DOHH2 (cell line): ENCODE measurements around the gene PDE4D.

ENCODE experiments used
- H3F3A ChIP-seq: fragments of 200-600 bp; sonication (generic), shearing (Covaris generic); 2 replicates; pipeline ENCODE4 v1.6.0; 2016; ENCODE audit warnings: antibody characterized with exemption, mild to moderate bottlenecking; ENCODE audit not compliant: control insufficient read depth, insufficient read depth
- H3K27ac ChIP-seq: fragments of 200-600 bp; sonication (generic); 2 replicates; pipeline ENCODE4 v1.5.1; 2014; ENCODE audit warnings: low read depth, mild to moderate bottlenecking, low read length, moderate library complexity
- H3K27me3 ChIP-seq: fragments of 200-600 bp; sonication (generic); 2 replicates; pipeline ENCODE4 v1.6.1; 2014; ENCODE audit warnings: mild to moderate bottlenecking, low read length, mixed read lengths; ENCODE audit not compliant: control insufficient read depth
- H3K36me3 ChIP-seq: fragments of 200-600 bp; sonication (generic); 2 replicates; pipeline ENCODE4 v1.6.1; 2014; ENCODE audit warnings: mild to moderate bottlenecking, low read length, moderate library complexity, mixed read lengths; ENCODE audit not compliant: control insufficient read depth
- H3K4me1 ChIP-seq: fragments of 200-600 bp; sonication (generic); 2 replicates; pipeline ENCODE4 v1.6.1; 2014; ENCODE audit warnings: mild to moderate bottlenecking, low read length, mixed read lengths; ENCODE audit not compliant: control insufficient read depth
- H3K4me2 ChIP-seq: fragments of 200-600 bp; sonication (generic); 2 replicates; pipeline ENCODE4 v1.6.0; 2014; ENCODE audit warnings: mild to moderate bottlenecking, low read length, moderate library complexity
- H3K4me3 ChIP-seq: fragments of 200-600 bp; sonication (generic); 2 replicates; pipeline ENCODE4 v1.5.1; 2014; ENCODE audit warnings: mild to moderate bottlenecking, low read length, mixed read lengths
- H3K79me2 ChIP-seq: fragments of 200-600 bp; sonication (generic); 2 replicates; pipeline ENCODE4 v1.6.1; 2014; ENCODE audit warnings: mild to moderate bottlenecking, low read length, mixed read lengths; ENCODE audit not compliant: control insufficient read depth
- H3K9me2 ChIP-seq: fragments of 200-600 bp; sonication (generic); replicated peaks from 2 replicates; pipeline ENCODE4 v1.6.1; 2014; ENCODE audit warnings: mild to moderate bottlenecking, low read length, mixed read lengths; ENCODE audit not compliant: control insufficient read depth
- H3K9me3 ChIP-seq: fragments of 200-600 bp; sonication (generic); 2 replicates; pipeline ENCODE4 v1.6.1; 2014; ENCODE audit warnings: antibody characterized with exemption, low read length, mixed read lengths; ENCODE audit not compliant: control insufficient read depth, insufficient read depth
- H4K20me1 ChIP-seq: fragments of 200-600 bp; sonication (generic); 2 replicates; pipeline ENCODE4 v1.6.0; 2014; ENCODE audit warnings: low read depth, mild to moderate bottlenecking, antibody characterized with exemption, low read length, moderate library complexity; ENCODE audit not compliant: control insufficient read depth, insufficient read depth
- CTCF ChIP-seq: fragments of 200-600 bp; sonication (generic); IDR thresholded peaks from one replicate; pipeline ENCODE4 v1.5.1; 2014; ENCODE audit warnings: antibody characterized with exemption, mild to moderate bottlenecking, low read depth, low read length; ENCODE audit not compliant: poor library complexity, severe bottlenecking
- EZH2phosphoT487 ChIP-seq: fragments of 200-600 bp; sonication (generic); IDR thresholded peaks from 2 replicates; pipeline ENCODE4 v1.6.1; 2017; ENCODE audit warnings: borderline replicate concordance, mild to moderate bottlenecking, antibody characterized with exemption, low read length, moderate library complexity, mixed read lengths

The PDE4D gene

GRCh38 chr5:59335544-59335943 lies 558.0 kb downstream of the PDE4D start:
- no peak overlapping the region for H3K27ac ChIP-seq
- no peaks in the 10 kb centered on the region; the same call in 1 of the 2 replicates for H3K27me3 ChIP-seq
- no peaks in the 10 kb centered on the region for H3K79me2 ChIP-seq
- H3K4me3 ChIP-seq: no peak overlapping the region
- no peaks in the 10 kb centered on the region for H3F3A ChIP-seq
- no peaks in the 10 kb centered on the region for H4K20me1 ChIP-seq
- no peaks in the 10 kb centered on the region for H3K36me3 ChIP-seq
- no peaks in the 10 kb centered on the region for H3K4me1 ChIP-seq
- no peaks in the 10 kb centered on the region for H3K9me2 ChIP-seq
- H3K4me2 ChIP-seq: no peak overlapping the region
- H3K9me3 ChIP-seq: no peaks in the 10 kb centered on the region
- TF ChIP-seq EZH2phosphoT487 (no peak), CTCF (no peak)

- no peaks in the 10 kb centered on the region for H3K9me3 ChIP-seq
- H3K79me2 ChIP-seq: no peaks in the 10 kb centered on the region
- no peak for TF ChIP-seq CTCF
- no peak for TF ChIP-seq EZH2phosphoT487
- H3K4me2 ChIP-seq: no peak overlapping the region
- no peaks in the 10 kb centered on the region for H3F3A ChIP-seq
- no peak overlapping the region for H3K27ac ChIP-seq
- H4K20me1 ChIP-seq: no peaks in the 10 kb centered on the region
- no peaks in the 10 kb centered on the region for H3K4me1 ChIP-seq
- H3K36me3 ChIP-seq: no peaks in the 10 kb centered on the region
- no peak overlapping the region for H3K4me3 ChIP-seq
- H3K9me2 ChIP-seq: no peaks in the 10 kb centered on the region
- H3K27me3 ChIP-seq: no peaks in the 10 kb centered on the region; the same call in 1 of the 2 replicates
These were observed 560.1 kb downstream of the PDE4D start for GRCh38 chr5:59333416-59333815.

- Histone ChIP-seq H3K4me2 (no peak overlapping the region), H3K79me2 (no peaks in the 10 kb centered on the region), H3F3A (no peaks in the 10 kb centered on the region), H3K27ac (no peak overlapping the region), H3K4me1 (no peaks in the 10 kb centered on the region), H3K9me2 (no peaks in the 10 kb centered on the region), H3K4me3 (no peak overlapping the region), H3K9me3 (no peaks in the 10 kb centered on the region), H3K36me3 (no peaks in the 10 kb centered on the region), H3K27me3 (no peaks in the 10 kb centered on the region; the same call in 1 of the 2 replicates), H4K20me1 (no peaks in the 10 kb centered on the region)
- no peak for TF ChIP-seq EZH2phosphoT487
- TF ChIP-seq CTCF: no peak
These were observed 561.1 kb downstream of the PDE4D start for GRCh38 chr5:59332236-59332973.
